Measurements from ENCODE around the gene RAD50.

- no peak for TF ChIP-seq CTCF (IDR thresholded peaks at IDR 0.05)
- no peak for TF ChIP-seq POLR2A (IDR thresholded peaks at IDR 0.05)
Observed at GRCh38 chr5:132556153-132556762, 519 bp upstream of the RAD50 start.
